ENCODE measurements around the gene E2F6. TPM values are rescaled to one million over a fixed set of nuclear protein-coding genes. Genes with fewer than 3 reads are reported as not detected.

Gene E2F6
- polyA plus RNA-seq, 1 experiment, result 4.9 TPM

- no peak for TF ChIP-seq CTCF (IDR thresholded peaks at IDR 0.05; ENCODE audit: insufficient read depth, low read depth, low read length)
- ChIA-PET CTCF (interaction anchor here (2.7 kb wide), 2 partner anchors 10 to 116 kb away, joined by 16 to 18 read pairs; no protein-coding TSS in a partner anchor), POLR2A (no interaction called here)
- 0 out of 2 replicates have a peak, but pooled peaks cover 1% of the 10 kb centered on the region for H3K36me3 ChIP-seq (ENCODE audit: control insufficient read depth, insufficient read depth, low read length)
- H3K4me3 ChIP-seq (ENCODE audit: low read depth, low read length), result no peak overlapping the region
- no peaks in the 10 kb centered on the region for H3K27me3 ChIP-seq (ENCODE audit: control insufficient read depth, insufficient read depth, low read length)
- DNase-seq (ENCODE audit: low read depth), result no peak
Observed at GRCh38 chr2:11467129-11467649, 1.2 kb upstream of the E2F6 start.

GRCh38 chr2:11466307-11467128 lies 557 bp upstream of the E2F6 start:
- no peak for DNase-seq (ENCODE audit: low read depth)
- CTCF ChIA-PET, result interaction anchor here (0.8 to 5.1 kb wide), 5 partner anchors 11 to 631 kb away, joined by 3 to 27 read pairs (median 16); a partner anchor contains a TSS
- Histone ChIP-seq H3K27me3 (ENCODE audit: control insufficient read depth, insufficient read depth, low read length) (no peaks in the 10 kb centered on the region), H3K36me3 (ENCODE audit: control insufficient read depth, insufficient read depth, low read length) (peaks cover 1% of the 10 kb centered on the region; the same call in 1 of the 2 replicates), H3K4me3 (ENCODE audit: low read depth, low read length) (peak overlapping the region; percentile 66)
- no peak for TF ChIP-seq CTCF (IDR thresholded peaks at IDR 0.05; ENCODE audit: insufficient read depth, low read depth, low read length)
- POLR2A ChIA-PET, result interaction anchor here (0.6 kb wide), 2 partner anchors 17 to 1170 kb away, joined by 3 to 4 read pairs; no protein-coding TSS in a partner anchor

GRCh38 chr2:11465110-11465484 lies 864 bp downstream of the E2F6 start:
- Histone ChIP-seq H3K36me3 (ENCODE audit: control insufficient read depth, insufficient read depth, low read length) (peaks cover 1% of the 10 kb centered on the region; the same call in 1 of the 2 replicates), H3K4me3 (ENCODE audit: low read depth, low read length) (peak overlapping the region; percentile 66), H3K27me3 (ENCODE audit: control insufficient read depth, insufficient read depth, low read length) (no peaks in the 10 kb centered on the region)
- ChIA-PET CTCF (interaction anchor here (0.8 to 5.1 kb wide), 6 partner anchors 12 to 340 kb away, joined by 3 to 27 read pairs (median 10); a partner anchor contains a TSS), POLR2A (no interaction called here)
- no peak for DNase-seq (ENCODE audit: low read depth)
- no peak for TF ChIP-seq CTCF (IDR thresholded peaks at IDR 0.05; ENCODE audit: insufficient read depth, low read depth, low read length)

- DNase-seq (ENCODE audit: low read depth), result no peak
- H3K36me3 ChIP-seq (ENCODE audit: control insufficient read depth, insufficient read depth, low read length), result peaks cover 2% of the 10 kb centered on the region; the same call in 1 of the 2 replicates
- H3K4me3 ChIP-seq (ENCODE audit: low read depth, low read length), result no peak overlapping the region
- no peaks in the 10 kb centered on the region for H3K27me3 ChIP-seq (ENCODE audit: control insufficient read depth, insufficient read depth, low read length)
- ChIA-PET POLR2A (no interaction called here), CTCF (interaction anchor here (0.6 to 3.5 kb wide), 4 partner anchors 12 to 327 kb away, joined by 3 to 19 read pairs (median 4); a partner anchor contains a TSS)
- TF ChIP-seq CTCF (IDR thresholded peaks at IDR 0.05; ENCODE audit: insufficient read depth, low read depth, low read length), result no peak
Observed at GRCh38 chr2:11459816-11460215, 6.1 kb downstream of the E2F6 start.

GRCh38 chr2:11458753-11459152 lies 7.2 kb downstream of the E2F6 start:
- Histone ChIP-seq H3K36me3 (ENCODE audit: control insufficient read depth, insufficient read depth, low read length) (peaks cover 2% of the 10 kb centered on the region; the same call in 1 of the 2 replicates), H3K27me3 (ENCODE audit: control insufficient read depth, insufficient read depth, low read length) (no peaks in the 10 kb centered on the region), H3K4me3 (ENCODE audit: low read depth, low read length) (no peak overlapping the region)
- POLR2A ChIA-PET, result no interaction called here
- no peak for DNase-seq (ENCODE audit: low read depth)
- CTCF ChIA-PET, result interaction anchor here (2.1 to 3.5 kb wide), 3 partner anchors 12 to 326 kb away, joined by 7 to 19 read pairs (median 10); a partner anchor contains a TSS
- no peak for TF ChIP-seq CTCF (IDR thresholded peaks at IDR 0.05; ENCODE audit: insufficient read depth, low read depth, low read length)
